Heart right ventricle (tissue), 16 donors: ENCODE data around the gene ISM2. TPM values are rescaled to one million over a fixed set of nuclear protein-coding genes. Genes with fewer than 3 reads are reported as not detected.

Experiments used
- ATAC-seq, 8 donors: fragments of 200-7000 bp; cut with Tn5 transposase; one replicate each; pipeline ENCODE4 v1.9.1; 2020; ENCODE audit warnings: mild to moderate bottlenecking in 8 of 8, moderate library complexity in 8 of 8, moderate number of reproducible peaks in 1 of 8
- DNase-seq, 2 donors: peaks; one replicate each; pipeline ENCODE4 v3.0.0-alpha.2; 2020
- H3K27ac ChIP-seq, 10 donors: fragments of 200-600 bp; sonication (generic) in 2 of 10; one replicate each; pipeline versions ENCODE4 v1.5.0 to v1.8.0; 2020 to 2022; ENCODE audit warnings: mild to moderate bottlenecking in 3 of 10
- H3K27me3 ChIP-seq, 7 donors: fragments of 200-600 bp; one replicate each; pipeline ENCODE4 v1.8.0; 2021 to 2022; ENCODE audit warnings: mild to moderate bottlenecking in 2 of 7
- H3K36me3 ChIP-seq, 9 donors: fragments of 200-600 bp; sonication (generic) in 1 of 9; one replicate each; pipeline versions ENCODE4 v1.5.0 to v1.8.0; 2020 to 2022; ENCODE audit warnings: mild to moderate bottlenecking in 2 of 9
- H3K4me1 ChIP-seq, 9 donors: fragments of 200-600 bp; sonication (generic) in 1 of 9; one replicate each; pipeline versions ENCODE4 v1.5.0 to v1.8.0; 2020 to 2022; ENCODE audit warnings: mild to moderate bottlenecking in 4 of 9
- H3K4me3 ChIP-seq, 10 donors: fragments of 200-600 bp; sonication (generic) in 2 of 10; one replicate each; pipeline versions ENCODE4 v1.5.0 to v1.8.0; 2020 to 2022; ENCODE audit warnings: mild to moderate bottlenecking in 7 of 10, moderate library complexity in 2 of 10
- H3K9me3 ChIP-seq, 11 donors: fragments of 200-600 bp in 10 of 11; sonication (generic) in 2 of 11; one replicate each; pipeline versions ENCODE4 v1.5.0 to v1.8.0; 2013 to 2022; ENCODE audit warnings: mild to moderate bottlenecking in 2 of 11, control low read depth in 1 of 11, moderate library complexity in 1 of 11
- WGBS, 2 donors: extraction: QIAGEN DNeasy Blood & Tissue Kit; methylation state at CpG; one replicate each; pipeline ENCODE4 v1.1.7; 2013; ENCODE audit warnings: inconsistent platforms in 1 of 2; 5-methylcytosine and 5-hydroxymethylcytosine counted together
- intact Hi-C, 10 donors: fragments of 100-400 bp; cut with DNase I; formaldehyde crosslinking; loops; one replicate each; pipeline versions ENCODE4 v1.11.1 to v1.14.2; 2022
- polyA plus RNA-seq, 2 donors: library from polyadenylated mRNA; stranded (reverse); fragments of 200-250 nt; gene quantifications; one replicate each; pipeline ENCODE4 v1.2.3, GENCODE V29; 2013
- total RNA-seq, 10 donors: library from RNA; stranded (reverse); fragmentation: NEBNext Ultra II Directional in 3 of 10; extraction: Animal tissue kit (Norgen Biotek cat#: 25700) in 3 of 10; gene quantifications; one replicate each; pipeline versions ENCODE4 v1.2.1 to v1.2.4, GENCODE V29; 2021 to 2023
- TF ChIP-seq, protein P1 (sequence below), 9 donors: fragments of 200-600 bp; sonication (generic) in 2 of 9; IDR thresholded peaks; one replicate each; pipeline versions ENCODE4 v1.5.0 to v1.8.0; 2021 to 2022; ENCODE audit warnings: antibody characterized with exemption in 9 of 9, mild to moderate bottlenecking in 5 of 9, moderate library complexity in 1 of 9
- donor health status: Arrhythmogenic right ventricular cardiomyopathy.
- donor health status: ischemic (EF 13 %, LVEDD 7.1; RV severe dilation, severe dysfunction).
- donor health status: healthy with polysubstance abuse.
- donor health status: DM: no; HTN: yes; CAD: no.
- donor health status: DM: no; HTN: no; CAD: no.
- donor health status: ischemic (EF 25% LVEDD 6.9; RV normal size, moderate dysfunction).
- donor health status: ischemic (EF 25% LVEDD 5.7; RV mildly dilated, moderate dysfunction).
- donor health status: healthy.
- donor health status: DM: yes; HTN: yes; CAD: no.
- donor health status: Ischemic cardiomyopathy.
- donor health status: ischemic (EF 35%, LVEDD 5.7; RV mildly dilated, moderate dysfunction).
- donor health status: nonischemic (EF 11% LVEDD 7.7; RV severe dilation, severe dysfunction).
- donor health status: DM: yes; HTN: yes; CAD: no.
- donor health status: PGD.
- donor health status: ischemic (EF 29% LVEDD 5.4; RV normal size, mild dysfunction).
- donor health status: nonischemic (EF 23%, LVEDD 6.1; RV moderate dilation, normal function).

Gene ISM2
- total and polyA plus RNA-seq, 12 donors = not detected

DNA sequence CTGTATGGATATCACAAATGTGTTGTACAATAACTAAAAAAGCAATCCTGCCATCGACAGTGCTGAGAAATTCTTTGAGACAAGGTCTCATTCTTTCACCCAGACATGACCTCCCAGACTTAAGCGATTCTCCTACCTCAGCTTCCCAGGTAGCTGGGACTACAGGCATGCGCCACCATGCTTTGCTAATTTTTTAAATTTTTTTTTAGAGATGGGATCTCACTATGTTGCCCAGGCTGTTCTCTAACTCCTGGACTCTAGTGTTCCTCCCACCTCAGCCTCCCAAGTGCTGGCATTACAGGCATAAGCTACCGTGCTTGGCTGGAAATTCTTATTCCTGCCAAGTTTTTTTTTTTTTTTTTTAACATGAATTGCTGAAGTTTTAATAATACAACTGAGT is 58.8 kb downstream of the ISM2 start:
- WGBS, 2 donors = 92 to 93% methylated on average over 4 of the region's 4 CpGs
- peaks cover 0 to 100% (median 64%) of the 10 kb centered on the region in 9 donors for H3K36me3 ChIP-seq
- peaks cover 0 to 15% (median 0%) of the 10 kb centered on the region in 9 donors for H3K4me1 ChIP-seq
- no peak overlapping the region for H3K27ac ChIP-seq
- ATAC-seq = no peak
- no peak overlapping the region for H3K4me3 ChIP-seq
- intact Hi-C loops = no loop called here
- DNase-seq = no peak
- TF ChIP-seq, protein P1, sequence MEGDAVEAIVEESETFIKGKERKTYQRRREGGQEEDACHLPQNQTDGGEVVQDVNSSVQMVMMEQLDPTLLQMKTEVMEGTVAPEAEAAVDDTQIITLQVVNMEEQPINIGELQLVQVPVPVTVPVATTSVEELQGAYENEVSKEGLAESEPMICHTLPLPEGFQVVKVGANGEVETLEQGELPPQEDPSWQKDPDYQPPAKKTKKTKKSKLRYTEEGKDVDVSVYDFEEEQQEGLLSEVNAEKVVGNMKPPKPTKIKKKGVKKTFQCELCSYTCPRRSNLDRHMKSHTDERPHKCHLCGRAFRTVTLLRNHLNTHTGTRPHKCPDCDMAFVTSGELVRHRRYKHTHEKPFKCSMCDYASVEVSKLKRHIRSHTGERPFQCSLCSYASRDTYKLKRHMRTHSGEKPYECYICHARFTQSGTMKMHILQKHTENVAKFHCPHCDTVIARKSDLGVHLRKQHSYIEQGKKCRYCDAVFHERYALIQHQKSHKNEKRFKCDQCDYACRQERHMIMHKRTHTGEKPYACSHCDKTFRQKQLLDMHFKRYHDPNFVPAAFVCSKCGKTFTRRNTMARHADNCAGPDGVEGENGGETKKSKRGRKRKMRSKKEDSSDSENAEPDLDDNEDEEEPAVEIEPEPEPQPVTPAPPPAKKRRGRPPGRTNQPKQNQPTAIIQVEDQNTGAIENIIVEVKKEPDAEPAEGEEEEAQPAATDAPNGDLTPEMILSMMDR (IDR thresholded peaks at IDR 0.05) = no peak
- no peaks in the 10 kb centered on the region for H3K27me3 ChIP-seq
- H3K9me3 ChIP-seq = no peaks in the 10 kb centered on the region

DNA sequence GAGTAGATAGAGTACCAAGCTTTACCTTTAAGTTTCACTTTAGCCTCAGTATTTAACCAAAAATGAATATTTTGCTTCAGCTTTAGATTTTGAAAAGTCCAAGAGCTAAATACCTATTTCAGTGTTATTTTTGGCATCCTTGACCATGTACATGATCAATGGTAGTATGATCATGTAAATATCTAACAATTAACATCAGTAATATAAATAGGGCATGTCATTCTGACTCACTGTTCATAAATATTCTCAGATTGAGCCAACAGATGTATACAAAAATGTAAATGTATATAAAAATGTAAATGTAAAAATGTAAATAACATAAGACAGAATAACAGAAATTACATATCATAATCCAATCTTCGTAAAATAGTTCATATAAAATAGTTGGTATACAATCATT is 60.0 kb downstream of the ISM2 start:
- Histone ChIP-seq H3K4me1 (peaks cover 0 to 15% (median 0%) of the 10 kb centered on the region in 9 donors), H3K4me3 (no peak overlapping the region), H3K27me3 (no peaks in the 10 kb centered on the region), H3K9me3 (no peaks in the 10 kb centered on the region), H3K27ac (no peak overlapping the region), H3K36me3 (peaks cover 0 to 100% (median 64%) of the 10 kb centered on the region in 9 donors)
- intact Hi-C loops = no loop called here
- no peak for DNase-seq
- WGBS, 2 donors = 98% methylated on average over 1 of the region's 1 CpG
- no peak for ATAC-seq
- TF ChIP-seq, protein P1 (IDR thresholded peaks at IDR 0.05) = no peak

DNA sequence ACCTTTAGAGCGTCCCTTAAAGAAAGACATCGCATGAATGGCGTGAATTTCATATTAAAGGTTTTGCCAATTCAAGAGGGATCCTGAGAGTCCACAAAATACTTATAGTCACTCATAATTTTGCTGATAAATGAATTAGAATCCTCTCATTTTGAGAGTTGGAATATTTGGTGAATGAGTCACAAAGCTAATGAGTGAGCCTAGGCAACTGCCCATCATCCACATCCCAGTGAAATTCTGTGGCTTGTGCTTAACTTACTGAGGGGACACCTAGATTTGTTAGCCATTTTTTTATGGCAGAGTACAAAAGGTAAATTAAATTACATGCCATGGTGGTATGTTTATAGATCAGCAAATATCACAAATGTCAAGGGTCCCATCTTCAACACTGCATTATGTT is 62.6 kb downstream of the ISM2 start:
- Histone ChIP-seq H3K36me3 (peaks cover 0 to 100% (median 59%) of the 10 kb centered on the region in 9 donors), H3K4me1 (no peaks in the 10 kb centered on the region), H3K9me3 (no peaks in the 10 kb centered on the region), H3K4me3 (no peak overlapping the region), H3K27ac (no peak overlapping the region), H3K27me3 (no peaks in the 10 kb centered on the region)
- WGBS, 2 donors = 95 to 97% methylated on average over 3 of the region's 3 CpGs
- DNase-seq = no peak
- no peak for ATAC-seq
- TF ChIP-seq, protein P1 (IDR thresholded peaks at IDR 0.05) = no peak
- intact Hi-C loops = no loop called here

DNA sequence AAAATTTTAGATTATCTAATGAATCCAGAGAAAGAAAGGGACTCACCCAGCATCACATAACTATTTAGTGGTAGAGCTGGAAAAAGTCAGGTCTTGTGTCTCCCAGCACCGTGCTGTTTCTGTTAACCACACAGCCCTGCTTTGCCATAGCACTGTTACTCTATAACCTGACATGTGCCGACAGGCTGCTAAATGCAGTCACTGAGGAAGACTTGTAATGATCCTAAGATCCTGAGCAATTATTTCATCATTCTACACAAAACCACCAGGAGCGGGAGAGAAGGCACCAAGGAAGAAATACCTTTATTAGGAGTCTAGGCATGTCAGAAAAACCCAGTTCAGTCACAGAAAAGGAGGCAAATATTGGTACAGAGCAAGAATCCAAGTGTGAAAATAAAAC is 72.2 kb downstream of the ISM2 start:
- no peak overlapping the region for H3K4me3 ChIP-seq
- DNase-seq (no peak), ATAC-seq (no peak)
- WGBS, 2 donors = 95% methylated on average over 3 of the region's 3 CpGs
- H3K9me3 ChIP-seq = no peaks in the 10 kb centered on the region
- H3K36me3 ChIP-seq = peaks cover 0 to 100% (median 63%) of the 10 kb centered on the region in 9 donors
- TF ChIP-seq, protein P1 (IDR thresholded peaks at IDR 0.05) = no peak
- no peak overlapping the region for H3K27ac ChIP-seq
- H3K27me3 ChIP-seq = no peaks in the 10 kb centered on the region
- intact Hi-C loops = no loop called here
- no peaks in the 10 kb centered on the region for H3K4me1 ChIP-seq
